Pancreas (tissue), 10 donors: Measurements from ENCODE around the gene KAZN. TPM values are rescaled to one million over a fixed set of nuclear protein-coding genes. Genes with fewer than 3 reads are reported as not detected.

Experiments
- ATAC-seq, 4 donors: fragments of 200-7000 bp; cut with Tn5 transposase; one replicate each; pipeline versions ENCODE4 v1.8.0 to v1.9.1; 2020; ENCODE audit warnings: mild to moderate bottlenecking in 4 of 4, moderate library complexity in 4 of 4
- DNase-seq, 6 donors: peaks; one replicate each; pipeline ENCODE4 v3.0.0-alpha.2; 2020
- FAIRE-seq: peaks from 2 replicates; lab custom pipeline; 2012; peaks lifted over from hg19 to GRCh38; lab: Jason Lieb, UNC
- H3K27ac ChIP-seq, 4 donors: fragments of 200-600 bp; sonication (generic); 1 replicate in 3 of 4; 2 replicates in 1 of 4; pipeline versions ENCODE4 v1.5.0 to v1.8.0; 2020
- H3K27me3 ChIP-seq, 4 donors: fragments of 200-600 bp; one replicate each; pipeline ENCODE4 v1.8.0; 2021
- H3K36me3 ChIP-seq, 3 donors: fragments of 200-600 bp; sonication (generic) in 1 of 3; one replicate each; pipeline versions ENCODE4 v1.5.0 to v1.8.0; 2020 to 2021
- H3K4me1 ChIP-seq, 3 donors: fragments of 200-600 bp; one replicate each; pipeline ENCODE4 v1.8.0; 2021
- H3K4me3 ChIP-seq, 4 donors: fragments of 200-600 bp; sonication (generic) in 2 of 4; one replicate each; pipeline versions ENCODE4 v1.5.0 to v1.8.0; 2020 to 2021
- H3K9me3 ChIP-seq, 4 donors: fragments of 200-600 bp; one replicate each; pipeline ENCODE4 v1.8.0; 2021
- CTCF ChIP-seq, 4 donors: fragments of 200-600 bp; sonication (generic) in 3 of 4; IDR thresholded peaks; one replicate each; pipeline versions ENCODE4 v1.5.0 to v1.8.0; 2021; ENCODE audit warnings: antibody characterized with exemption in 4 of 4
- WGBS, 2 donors: extraction: QIAGEN DNeasy Blood & Tissue Kit; methylation state at CpG; one replicate each; pipeline ENCODE4 v1.1.7; 2013; 5-methylcytosine and 5-hydroxymethylcytosine counted together
- intact Hi-C, 3 donors: fragments of 100-400 bp; cut with DNase I; formaldehyde crosslinking; loops; one replicate each; pipeline versions ENCODE4 v1.11.1 to v1.14.2; 2022
- polyA plus RNA-seq, 2 donors: library from polyadenylated mRNA; stranded (reverse); fragments of 200-250 nt; gene quantifications; one replicate each; pipeline ENCODE4 v1.2.3, GENCODE V29; 2013
- total RNA-seq, 6 donors: library from RNA; stranded (reverse); fragmentation: NEBNext Ultra II Directional in 4 of 6; extraction: Animal tissue kit (Norgen Biotek cat#: 25700) in 4 of 6; gene quantifications; one replicate each; pipeline versions ENCODE4 v1.2.1 to v1.2.4, GENCODE V29; 2021 to 2023
- donor health status: healthy with polysubstance abuse.
- donor health status: DM: no; HTN: no; CAD: no; lungs with moderate emphysema.
- donor health status: DM: no; HTN: no; CAD: no.
- donor health status: control.
- donor health status: control.
- donor health status: Bipolar disorder and iron deficiency.
- donor health status: DM: yes; HTN: yes; CAD: no.
- donor health status: DM: no; HTN: no; CAD: no.
- donor health status: DM: no; HTN: no; CAD: no.
- donor health status: DM: yes; HTN: yes; CAD: no.

KAZN gene
- total and polyA plus RNA-seq, 8 donors, result 2.4 to 6.0 (median 4.1) TPM

GRCh38 chr1:14660801-14661200 lies 62.3 kb downstream of the KAZN start:
- FAIRE-seq (no peak), ATAC-seq (no peak), DNase-seq (no peak)
- Histone ChIP-seq H3K27ac (no peak overlapping the region), H3K27me3 (no peaks in the 10 kb centered on the region), H3K4me1 (no peaks in the 10 kb centered on the region), H3K36me3 (no peaks in the 10 kb centered on the region), H3K4me3 (no peak overlapping the region), H3K9me3 (no peaks in the 10 kb centered on the region)
- intact Hi-C loops, result no loop called here
- 72% methylated on average over 8 of the region's 8 CpGs for WGBS, 2 donors
- TF ChIP-seq CTCF (IDR thresholded peaks at IDR 0.05), result no peak

GRCh38 chr1:14661222-14661621 lies 62.7 kb downstream of the KAZN start:
- peak in 3 of 4 donors; percentile 29 to 37 (median 29) for ATAC-seq
- H3K27ac ChIP-seq, result no peak overlapping the region
- H3K4me3 ChIP-seq, result no peak overlapping the region
- no peaks in the 10 kb centered on the region for H3K36me3 ChIP-seq
- no peaks in the 10 kb centered on the region for H3K9me3 ChIP-seq
- intact Hi-C loops, result no loop called here
- FAIRE-seq, result no peak
- H3K4me1 ChIP-seq, result no peaks in the 10 kb centered on the region
- H3K27me3 ChIP-seq, result no peaks in the 10 kb centered on the region
- no peak for TF ChIP-seq CTCF (IDR thresholded peaks at IDR 0.05)
- WGBS, 2 donors, result 72 to 81% methylated on average over 2 of the region's 2 CpGs
- no peak for DNase-seq

GRCh38 chr1:14662116-14662515 lies 63.6 kb downstream of the KAZN start:
- no peak for FAIRE-seq

GRCh38 chr1:14663773-14664172 lies 65.3 kb downstream of the KAZN start:
- no peaks in the 10 kb centered on the region for H3K27me3 ChIP-seq
- no peaks in the 10 kb centered on the region for H3K36me3 ChIP-seq
- DNase-seq (no peak), FAIRE-seq (no peak), ATAC-seq (no peak)
- TF ChIP-seq CTCF (IDR thresholded peaks at IDR 0.05), result no peak
- WGBS, 2 donors, result 69 to 86% methylated on average over 6 of the region's 6 CpGs
- H3K4me1 ChIP-seq, result no peaks in the 10 kb centered on the region
- intact Hi-C loops, result no loop called here
- no peaks in the 10 kb centered on the region for H3K9me3 ChIP-seq
- no peak overlapping the region for H3K27ac ChIP-seq
- H3K4me3 ChIP-seq, result no peak overlapping the region

More at GRCh38 chr1:14662116-14662515, 63.6 kb downstream of the KAZN start:
- 70 to 72% methylated on average over 9 of the region's 9 CpGs for WGBS, 2 donors
- ATAC-seq (no peak), DNase-seq (no peak)
- H3K4me3 ChIP-seq, result no peak overlapping the region
- intact Hi-C loops, result no loop called here
- no peak for TF ChIP-seq CTCF (IDR thresholded peaks at IDR 0.05)
- H3K27me3 ChIP-seq, result no peaks in the 10 kb centered on the region
- H3K27ac ChIP-seq, result no peak overlapping the region
- no peaks in the 10 kb centered on the region for H3K36me3 ChIP-seq
- no peaks in the 10 kb centered on the region for H3K4me1 ChIP-seq
- no peaks in the 10 kb centered on the region for H3K9me3 ChIP-seq

GRCh38 chr1:14666373-14666772 lies 67.9 kb downstream of the KAZN start:
- ATAC-seq (no peak), FAIRE-seq (no peak), DNase-seq (no peak)
- Histone ChIP-seq H3K27ac (no peak overlapping the region), H3K4me1 (no peaks in the 10 kb centered on the region), H3K36me3 (no peaks in the 10 kb centered on the region), H3K9me3 (no peaks in the 10 kb centered on the region), H3K4me3 (no peak overlapping the region), H3K27me3 (no peaks in the 10 kb centered on the region)
- intact Hi-C loops, result no loop called here
- no peak for TF ChIP-seq CTCF (IDR thresholded peaks at IDR 0.05)
- 61 to 78% methylated on average over 6 of the region's 6 CpGs for WGBS, 2 donors
